ENCODE data around the gene FBXL17. TPM values are rescaled to one million over a fixed set of nuclear protein-coding genes. Genes with fewer than 3 reads are reported as not detected.

FBXL17 gene
- total RNA-seq, 1 experiment from 2014 or later = 3.5 TPM

DNA sequence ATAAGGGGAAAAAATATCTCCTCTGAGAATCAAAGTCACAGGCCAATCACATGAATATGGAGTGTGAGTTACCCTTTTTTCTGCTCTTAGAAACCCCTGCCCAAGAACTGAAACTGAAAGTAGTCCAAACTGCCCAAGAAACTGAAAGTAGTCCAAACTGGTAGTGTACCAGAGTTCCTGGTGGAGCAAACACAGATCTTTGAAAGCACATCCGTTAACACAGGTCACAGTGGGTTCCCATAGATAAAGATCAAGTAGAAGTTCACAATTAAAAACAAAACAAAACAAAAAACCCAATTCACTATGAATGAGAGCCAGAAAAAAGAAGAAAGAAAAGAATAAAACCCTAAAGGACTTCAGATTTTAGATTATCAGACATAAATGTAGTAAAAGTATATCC is 378.7 kb downstream of the FBXL17 start (continued):
- TF ChIP-seq, protein P1, sequence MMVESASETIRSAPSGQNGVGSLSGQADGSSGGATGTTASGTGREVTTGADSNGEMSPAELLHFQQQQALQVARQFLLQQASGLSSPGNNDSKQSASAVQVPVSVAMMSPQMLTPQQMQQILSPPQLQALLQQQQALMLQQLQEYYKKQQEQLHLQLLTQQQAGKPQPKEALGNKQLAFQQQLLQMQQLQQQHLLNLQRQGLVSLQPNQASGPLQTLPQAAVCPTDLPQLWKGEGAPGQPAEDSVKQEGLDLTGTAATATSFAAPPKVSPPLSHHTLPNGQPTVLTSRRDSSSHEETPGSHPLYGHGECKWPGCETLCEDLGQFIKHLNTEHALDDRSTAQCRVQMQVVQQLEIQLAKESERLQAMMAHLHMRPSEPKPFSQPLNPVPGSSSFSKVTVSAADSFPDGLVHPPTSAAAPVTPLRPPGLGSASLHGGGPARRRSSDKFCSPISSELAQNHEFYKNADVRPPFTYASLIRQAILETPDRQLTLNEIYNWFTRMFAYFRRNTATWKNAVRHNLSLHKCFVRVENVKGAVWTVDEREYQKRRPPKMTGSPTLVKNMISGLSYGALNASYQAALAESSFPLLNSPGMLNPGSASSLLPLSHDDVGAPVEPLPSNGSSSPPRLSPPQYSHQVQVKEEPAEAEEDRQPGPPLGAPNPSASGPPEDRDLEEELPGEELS (CRISPR knock-in tag; IDR thresholded peaks at IDR 0.05) = no peak
- TF ChIP-seq, protein P2, sequence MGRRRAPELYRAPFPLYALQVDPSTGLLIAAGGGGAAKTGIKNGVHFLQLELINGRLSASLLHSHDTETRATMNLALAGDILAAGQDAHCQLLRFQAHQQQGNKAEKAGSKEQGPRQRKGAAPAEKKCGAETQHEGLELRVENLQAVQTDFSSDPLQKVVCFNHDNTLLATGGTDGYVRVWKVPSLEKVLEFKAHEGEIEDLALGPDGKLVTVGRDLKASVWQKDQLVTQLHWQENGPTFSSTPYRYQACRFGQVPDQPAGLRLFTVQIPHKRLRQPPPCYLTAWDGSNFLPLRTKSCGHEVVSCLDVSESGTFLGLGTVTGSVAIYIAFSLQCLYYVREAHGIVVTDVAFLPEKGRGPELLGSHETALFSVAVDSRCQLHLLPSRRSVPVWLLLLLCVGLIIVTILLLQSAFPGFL (CRISPR knock-in tag; IDR thresholded peaks at IDR 0.05; ENCODE audit: borderline replicate concordance) = no peak
- TF ChIP-seq, protein P3, sequence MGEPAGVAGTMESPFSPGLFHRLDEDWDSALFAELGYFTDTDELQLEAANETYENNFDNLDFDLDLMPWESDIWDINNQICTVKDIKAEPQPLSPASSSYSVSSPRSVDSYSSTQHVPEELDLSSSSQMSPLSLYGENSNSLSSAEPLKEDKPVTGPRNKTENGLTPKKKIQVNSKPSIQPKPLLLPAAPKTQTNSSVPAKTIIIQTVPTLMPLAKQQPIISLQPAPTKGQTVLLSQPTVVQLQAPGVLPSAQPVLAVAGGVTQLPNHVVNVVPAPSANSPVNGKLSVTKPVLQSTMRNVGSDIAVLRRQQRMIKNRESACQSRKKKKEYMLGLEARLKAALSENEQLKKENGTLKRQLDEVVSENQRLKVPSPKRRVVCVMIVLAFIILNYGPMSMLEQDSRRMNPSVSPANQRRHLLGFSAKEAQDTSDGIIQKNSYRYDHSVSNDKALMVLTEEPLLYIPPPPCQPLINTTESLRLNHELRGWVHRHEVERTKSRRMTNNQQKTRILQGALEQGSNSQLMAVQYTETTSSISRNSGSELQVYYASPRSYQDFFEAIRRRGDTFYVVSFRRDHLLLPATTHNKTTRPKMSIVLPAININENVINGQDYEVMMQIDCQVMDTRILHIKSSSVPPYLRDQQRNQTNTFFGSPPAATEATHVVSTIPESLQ (CRISPR knock-in tag; IDR thresholded peaks at IDR 0.05) = no peak
- no peak for TF ChIP-seq ATF1 (CRISPR knock-in tag; IDR thresholded peaks at IDR 0.05)

DNA sequence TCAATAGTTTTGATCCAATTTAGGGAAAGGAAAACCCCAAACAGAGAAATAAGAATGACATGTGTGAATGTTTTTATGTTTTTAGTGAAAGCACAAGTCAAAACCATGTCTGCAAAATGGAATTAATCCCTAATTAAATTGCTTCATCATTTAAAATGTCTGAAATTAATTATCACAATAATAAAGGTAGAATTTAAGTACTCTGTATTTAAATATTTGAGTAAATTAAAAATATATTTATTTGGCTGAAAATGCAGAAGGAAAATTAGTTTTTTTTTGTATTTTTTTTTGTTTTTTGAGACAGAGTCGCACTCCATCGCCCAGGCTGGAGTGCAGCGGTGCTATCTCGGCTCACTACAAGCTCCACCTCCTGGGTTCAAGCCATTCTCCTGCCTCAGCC is 380.7 kb downstream of the FBXL17 start:
- POLR2A ChIA-PET = no interaction called here
- no peaks in the 10 kb centered on the region for H3K27me3 Mint-ChIP-seq (ENCODE audit: low read depth)
- no peak for DNase-seq (ENCODE audit: low spot score)

More for the DNA sequence above, 380.7 kb downstream of the FBXL17 start:
- ATAC-seq = no peak
- Mint-ChIP-seq H3K9me3 (peaks cover 5% of the 10 kb centered on the region), H3K36me3 (no peaks in the 10 kb centered on the region), H3K4me3 (no peak overlapping the region), H3K27ac (no peak overlapping the region), H3K4me1 (peaks cover 14% of the 10 kb centered on the region)
- CTCF ChIA-PET = no interaction called here
- TF ChIP-seq HMGA2 (CRISPR knock-in tag; IDR thresholded peaks at IDR 0.05) = peak; percentile 91
- TF ChIP-seq ZNF416 (CRISPR knock-in tag; IDR thresholded peaks at IDR 0.05) = no peak
- TF ChIP-seq FOXP1 (CRISPR knock-in tag; IDR thresholded peaks at IDR 0.05; ENCODE audit: borderline replicate concordance) = no peak
- TF ChIP-seq, protein P4, sequence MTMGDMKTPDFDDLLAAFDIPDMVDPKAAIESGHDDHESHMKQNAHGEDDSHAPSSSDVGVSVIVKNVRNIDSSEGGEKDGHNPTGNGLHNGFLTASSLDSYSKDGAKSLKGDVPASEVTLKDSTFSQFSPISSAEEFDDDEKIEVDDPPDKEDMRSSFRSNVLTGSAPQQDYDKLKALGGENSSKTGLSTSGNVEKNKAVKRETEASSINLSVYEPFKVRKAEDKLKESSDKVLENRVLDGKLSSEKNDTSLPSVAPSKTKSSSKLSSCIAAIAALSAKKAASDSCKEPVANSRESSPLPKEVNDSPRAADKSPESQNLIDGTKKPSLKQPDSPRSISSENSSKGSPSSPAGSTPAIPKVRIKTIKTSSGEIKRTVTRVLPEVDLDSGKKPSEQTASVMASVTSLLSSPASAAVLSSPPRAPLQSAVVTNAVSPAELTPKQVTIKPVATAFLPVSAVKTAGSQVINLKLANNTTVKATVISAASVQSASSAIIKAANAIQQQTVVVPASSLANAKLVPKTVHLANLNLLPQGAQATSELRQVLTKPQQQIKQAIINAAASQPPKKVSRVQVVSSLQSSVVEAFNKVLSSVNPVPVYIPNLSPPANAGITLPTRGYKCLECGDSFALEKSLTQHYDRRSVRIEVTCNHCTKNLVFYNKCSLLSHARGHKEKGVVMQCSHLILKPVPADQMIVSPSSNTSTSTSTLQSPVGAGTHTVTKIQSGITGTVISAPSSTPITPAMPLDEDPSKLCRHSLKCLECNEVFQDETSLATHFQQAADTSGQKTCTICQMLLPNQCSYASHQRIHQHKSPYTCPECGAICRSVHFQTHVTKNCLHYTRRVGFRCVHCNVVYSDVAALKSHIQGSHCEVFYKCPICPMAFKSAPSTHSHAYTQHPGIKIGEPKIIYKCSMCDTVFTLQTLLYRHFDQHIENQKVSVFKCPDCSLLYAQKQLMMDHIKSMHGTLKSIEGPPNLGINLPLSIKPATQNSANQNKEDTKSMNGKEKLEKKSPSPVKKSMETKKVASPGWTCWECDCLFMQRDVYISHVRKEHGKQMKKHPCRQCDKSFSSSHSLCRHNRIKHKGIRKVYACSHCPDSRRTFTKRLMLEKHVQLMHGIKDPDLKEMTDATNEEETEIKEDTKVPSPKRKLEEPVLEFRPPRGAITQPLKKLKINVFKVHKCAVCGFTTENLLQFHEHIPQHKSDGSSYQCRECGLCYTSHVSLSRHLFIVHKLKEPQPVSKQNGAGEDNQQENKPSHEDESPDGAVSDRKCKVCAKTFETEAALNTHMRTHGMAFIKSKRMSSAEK (CRISPR knock-in tag; IDR thresholded peaks at IDR 0.05; ENCODE audit: borderline replicate concordance) = no peak
- TF ChIP-seq, protein P5, sequence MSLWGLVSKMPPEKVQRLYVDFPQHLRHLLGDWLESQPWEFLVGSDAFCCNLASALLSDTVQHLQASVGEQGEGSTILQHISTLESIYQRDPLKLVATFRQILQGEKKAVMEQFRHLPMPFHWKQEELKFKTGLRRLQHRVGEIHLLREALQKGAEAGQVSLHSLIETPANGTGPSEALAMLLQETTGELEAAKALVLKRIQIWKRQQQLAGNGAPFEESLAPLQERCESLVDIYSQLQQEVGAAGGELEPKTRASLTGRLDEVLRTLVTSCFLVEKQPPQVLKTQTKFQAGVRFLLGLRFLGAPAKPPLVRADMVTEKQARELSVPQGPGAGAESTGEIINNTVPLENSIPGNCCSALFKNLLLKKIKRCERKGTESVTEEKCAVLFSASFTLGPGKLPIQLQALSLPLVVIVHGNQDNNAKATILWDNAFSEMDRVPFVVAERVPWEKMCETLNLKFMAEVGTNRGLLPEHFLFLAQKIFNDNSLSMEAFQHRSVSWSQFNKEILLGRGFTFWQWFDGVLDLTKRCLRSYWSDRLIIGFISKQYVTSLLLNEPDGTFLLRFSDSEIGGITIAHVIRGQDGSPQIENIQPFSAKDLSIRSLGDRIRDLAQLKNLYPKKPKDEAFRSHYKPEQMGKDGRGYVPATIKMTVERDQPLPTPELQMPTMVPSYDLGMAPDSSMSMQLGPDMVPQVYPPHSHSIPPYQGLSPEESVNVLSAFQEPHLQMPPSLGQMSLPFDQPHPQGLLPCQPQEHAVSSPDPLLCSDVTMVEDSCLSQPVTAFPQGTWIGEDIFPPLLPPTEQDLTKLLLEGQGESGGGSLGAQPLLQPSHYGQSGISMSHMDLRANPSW (CRISPR knock-in tag; conservative IDR thresholded peaks at IDR 0.05; ENCODE audit: low read depth) = no peak
- no peak for TF ChIP-seq FOXK1 (CRISPR knock-in tag; IDR thresholded peaks at IDR 0.05)
- TF ChIP-seq SOX15 (CRISPR knock-in tag; IDR thresholded peaks at IDR 0.05) = no peak

All from WTC11 (cell line).